Measurements from ENCODE around the gene ORMDL2. TPM values are rescaled to one million over a fixed set of nuclear protein-coding genes. Genes with fewer than 3 reads are reported as not detected.
"Not testable (repeated sequence)": the region's sequence is repeated elsewhere in the genome, so short reads cannot be mapped to it uniquely, and the experiment has no call there.

ORMDL2 gene
- total RNA-seq, 1 donor from 2014 or later = 15.7 TPM

DNA sequence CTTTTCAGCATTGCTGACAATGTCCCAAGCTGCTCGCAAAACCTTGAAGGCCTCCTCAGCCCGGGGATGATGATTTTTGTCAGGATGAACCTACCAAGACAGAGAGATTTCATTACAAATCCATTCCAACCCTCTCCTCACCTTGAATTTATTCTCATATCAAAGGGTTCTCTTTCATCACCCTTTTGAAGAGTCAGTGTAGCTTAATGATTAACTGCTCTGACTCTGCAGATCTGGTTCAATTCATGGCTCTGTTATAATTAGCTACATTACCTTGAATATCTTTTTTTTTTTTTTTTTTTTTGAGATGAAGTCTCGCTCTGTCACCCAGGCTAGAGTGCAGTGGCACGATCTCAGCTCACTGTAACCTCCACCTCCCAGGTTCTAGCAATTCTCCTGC is 5.6 kb downstream of the ORMDL2 start:
- DNase-seq = no peak
- ATAC-seq = no peak
- intact Hi-C loops (cut with micrococcal nuclease) = loop anchor here (10.0 kb wide), 1 partner anchor 101 kb away; the partner anchor contains the start of gene PYM1

DNA sequence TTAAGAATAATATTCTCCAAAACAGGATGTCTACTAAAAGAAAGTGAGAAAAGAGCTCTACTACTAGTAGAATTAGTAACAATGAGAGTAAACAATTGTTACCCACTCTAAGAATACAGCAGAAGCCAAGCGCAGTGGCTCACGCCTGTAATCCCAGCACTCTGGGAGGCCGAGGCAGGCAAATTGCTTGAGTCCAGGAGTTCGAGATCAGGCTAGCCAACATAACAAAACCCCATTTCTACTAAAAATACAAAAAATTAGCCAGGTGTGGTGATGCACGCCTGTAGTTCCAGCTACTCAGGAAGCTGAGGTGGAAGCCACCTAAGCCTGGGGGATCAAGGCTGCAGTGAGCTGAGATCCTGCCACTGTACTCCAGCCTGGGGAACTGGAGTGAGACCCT is 6.9 kb downstream of the ORMDL2 start:
- ATAC-seq (no peak), DNase-seq (no peak)
- intact Hi-C loops (cut with micrococcal nuclease) = loop anchor here (10.0 kb wide), 1 partner anchor 100 kb away; the partner anchor contains the start of gene PYM1

GRCh38 chr12:55827806-55828205 is 10.0 kb downstream of the ORMDL2 start:
- intact Hi-C loops (cut with micrococcal nuclease) = loop anchor here (10.0 kb wide), 1 partner anchor 97 kb away; the partner anchor contains the start of gene PYM1
- no peak for ATAC-seq
- no peak for DNase-seq

DNA sequence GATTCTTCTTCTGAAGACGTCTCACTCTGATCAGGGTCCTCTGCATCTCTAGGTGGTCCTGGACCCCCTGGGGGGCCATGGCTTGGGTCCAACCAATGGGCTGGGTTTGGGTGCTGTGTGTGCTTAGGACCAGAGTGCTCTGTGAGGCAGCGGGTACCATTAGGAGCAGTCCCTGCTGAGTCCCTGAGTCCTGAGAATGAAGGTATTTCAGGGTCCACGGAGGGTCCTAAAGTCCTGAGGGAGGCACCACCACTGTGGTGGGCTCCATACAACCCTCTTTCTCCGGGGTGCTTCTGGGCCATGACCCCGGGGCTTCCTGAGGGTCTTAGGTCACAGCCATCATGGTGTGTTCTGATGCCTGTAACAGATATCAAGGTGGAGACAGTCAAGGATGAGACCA is 10.5 kb downstream of the ORMDL2 start:
- no peak for ATAC-seq
- intact Hi-C loops (cut with micrococcal nuclease) = loop anchor here (10.0 kb wide), 1 partner anchor 96 kb away; the partner anchor contains the start of gene PYM1
- no peak for DNase-seq

GRCh38 chr12:55829967-55830600 is 12.2 kb downstream of the ORMDL2 start:
- DNase-seq (peak; percentile 70), ATAC-seq (peak; percentile 38)
- intact Hi-C loops (cut with micrococcal nuclease) = loop anchor here (10.0 kb wide), 1 partner anchor 95 kb away; the partner anchor contains the start of gene PYM1

DNA sequence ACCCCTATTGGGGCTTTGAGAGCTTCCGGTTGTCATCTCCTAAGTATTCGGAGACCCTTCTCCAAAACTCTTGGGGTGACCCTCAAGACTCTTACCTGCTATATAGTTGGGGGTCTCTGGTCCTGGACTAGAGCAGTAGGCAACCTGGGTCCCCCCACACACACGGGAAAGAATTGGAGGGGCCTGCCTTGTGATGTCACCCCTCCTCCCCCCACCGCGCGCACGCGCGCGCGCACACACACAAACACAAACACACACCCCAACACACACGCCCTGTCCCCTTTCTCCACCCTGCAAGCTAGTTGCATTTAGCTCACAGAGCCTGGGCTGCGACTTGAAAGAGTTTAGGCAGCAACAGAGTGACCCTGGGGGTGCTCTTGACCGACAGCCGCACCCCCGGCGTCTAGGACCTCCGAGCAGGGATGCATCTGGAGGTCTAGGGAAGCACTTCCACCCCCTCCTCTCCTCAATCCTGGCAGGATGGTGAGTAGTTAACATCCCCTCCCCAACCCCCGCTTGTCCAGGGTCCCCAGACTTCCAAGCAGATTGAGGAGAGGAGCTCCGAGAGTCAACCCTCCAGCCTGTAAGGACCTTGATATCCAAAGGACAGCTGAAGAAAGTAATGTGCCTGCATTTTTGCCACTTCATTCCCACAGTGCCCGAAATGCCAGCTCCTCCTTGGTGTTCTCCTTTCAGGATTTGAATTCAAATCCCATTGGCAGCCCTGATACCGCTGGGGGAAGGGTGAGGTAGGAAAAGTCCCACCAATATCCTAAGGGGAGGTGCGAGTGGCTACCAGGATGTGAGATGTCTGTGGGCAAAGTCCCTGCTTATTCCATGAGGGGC is 13.0 kb downstream of the ORMDL2 start:
- ATAC-seq = peak; percentile 66
- intact Hi-C loops (cut with micrococcal nuclease) = no loop called here
- peak; percentile 84 for DNase-seq

DNA sequence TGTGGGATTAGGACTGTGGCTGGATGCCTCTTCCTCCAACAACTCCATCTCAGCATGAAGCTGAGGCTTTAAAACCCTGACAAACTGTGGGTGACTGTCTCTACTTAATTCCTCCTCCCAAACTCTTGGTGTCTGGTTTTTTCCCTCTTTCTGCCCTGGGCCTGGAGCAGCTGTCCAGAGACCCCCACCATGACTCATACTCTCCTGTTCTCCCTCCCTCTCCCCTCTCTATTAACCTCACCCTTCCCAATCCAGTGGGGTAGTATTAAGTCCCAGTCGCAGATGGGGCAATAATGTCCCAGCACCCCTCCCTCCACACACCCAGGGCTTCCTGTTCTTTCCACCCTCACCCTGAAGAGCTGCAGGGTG is 13.6 kb downstream of the ORMDL2 start:
- ATAC-seq (no peak), DNase-seq (no peak)
- intact Hi-C loops (cut with micrococcal nuclease) = no loop called here

- no peak for ATAC-seq
- intact Hi-C loops (cut with micrococcal nuclease) = no loop called here
Observed at GRCh38 chr12:55833056-55833455, 15.2 kb downstream of the ORMDL2 start.

GRCh38 chr12:55834400-55834799 is 16.6 kb downstream of the ORMDL2 start:
- ATAC-seq; intact Hi-C loops (cut with micrococcal nuclease); DNase-seq: not testable (repeated sequence)

More at GRCh38 chr12:55833056-55833455, 15.2 kb downstream of the ORMDL2 start:
- no peak for DNase-seq

DNA sequence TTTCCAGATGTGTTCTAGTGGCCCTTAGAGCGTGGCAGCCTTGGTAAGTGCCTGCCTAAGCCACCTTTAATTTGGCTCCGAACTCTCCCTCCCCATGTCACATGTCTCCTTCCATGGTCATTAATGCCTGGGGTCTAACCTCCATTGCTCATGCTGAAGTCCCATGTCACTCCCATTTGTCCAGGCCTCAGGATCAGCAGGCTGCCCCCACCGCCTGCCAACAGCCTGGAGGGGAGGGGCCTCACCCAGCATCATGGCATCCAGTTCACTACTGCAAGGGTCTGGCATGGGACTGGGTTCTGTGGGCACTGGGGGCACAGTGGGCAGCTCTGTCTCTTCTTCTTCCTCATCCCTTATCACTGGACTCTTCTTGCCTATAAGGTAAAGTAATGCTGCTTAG is 20.5 kb downstream of the ORMDL2 start:
- DNase-seq (no peak), ATAC-seq (no peak)
- intact Hi-C loops (cut with micrococcal nuclease) = no loop called here

GRCh38 chr12:55839345-55840140 is 21.7 kb downstream of the ORMDL2 start:
- DNase-seq = no peak
- ATAC-seq = no peak
- intact Hi-C loops (cut with micrococcal nuclease) = no loop called here

DNA sequence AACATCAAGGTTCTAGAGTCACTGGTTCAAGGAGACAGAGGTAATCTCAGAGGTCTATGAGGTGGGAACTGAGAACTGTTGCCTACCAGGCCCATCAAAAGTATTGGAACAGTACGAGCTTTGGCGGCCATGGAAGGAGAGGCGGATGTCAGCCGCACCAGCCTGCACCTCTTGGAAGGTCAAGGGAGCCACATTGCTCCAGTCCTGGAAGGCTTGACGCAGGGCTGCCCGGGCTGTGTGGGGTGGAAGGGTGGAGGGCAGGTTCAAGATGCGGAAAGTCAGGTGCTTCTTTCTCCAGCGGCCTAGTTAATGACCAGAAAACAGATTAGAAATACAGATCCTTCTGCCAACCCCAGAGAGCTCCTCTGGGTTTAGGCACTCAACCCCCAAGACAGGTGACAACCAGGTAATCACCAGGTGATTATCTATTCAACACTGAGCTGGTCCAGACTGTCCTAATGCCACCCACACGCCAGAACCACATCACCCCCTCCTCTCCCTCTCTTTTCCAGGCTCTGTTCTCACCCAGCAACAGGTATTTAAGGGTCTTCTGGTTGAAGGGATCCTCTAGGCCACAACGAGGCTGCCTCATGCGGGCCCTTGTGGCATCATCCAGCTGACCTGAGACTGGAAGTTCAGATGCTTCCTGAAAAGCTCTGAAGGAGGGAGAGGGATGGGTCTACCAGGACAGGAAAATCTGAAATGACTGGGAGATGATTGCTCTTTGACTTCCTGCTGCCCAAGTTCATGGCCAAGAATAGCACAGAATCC is 22.9 kb downstream of the ORMDL2 start:
- ATAC-seq (no peak), DNase-seq (no peak)
- intact Hi-C loops (cut with micrococcal nuclease) = no loop called here

GRCh38 chr12:55842681-55843429 is 25.0 kb downstream of the ORMDL2 start, which contains the start of gene MMP19:
Gene MMP19 (minus strand): TSS chr12:55842936. CDS start chr12:55842830, 106 bp downstream.
- peak; percentile 64 for ATAC-seq
- no peak for DNase-seq
- intact Hi-C loops (cut with micrococcal nuclease) = no loop called here

GRCh38 chr12:55843431-55843830 is 25.6 kb downstream of the ORMDL2 start:
- DNase-seq (no peak), ATAC-seq (no peak)
- intact Hi-C loops (cut with micrococcal nuclease) = no loop called here

DNA sequence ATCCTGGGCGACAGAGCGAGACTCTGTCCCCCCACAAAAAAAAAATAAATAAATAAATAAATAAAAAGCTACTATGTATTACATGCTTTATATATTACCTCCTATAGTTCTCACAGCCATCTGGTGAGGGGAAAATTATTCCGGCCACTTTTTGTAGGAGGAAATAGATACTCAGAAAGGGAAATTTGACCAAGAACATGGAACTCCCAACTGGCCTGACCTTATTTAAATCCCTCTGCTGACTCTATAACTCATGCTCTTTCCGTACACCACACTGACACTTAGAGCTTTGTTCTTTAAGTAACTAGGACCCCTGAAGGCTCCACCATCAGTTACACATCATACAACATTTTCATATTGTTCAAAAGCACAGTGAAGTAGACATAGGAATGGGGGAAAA is 27.1 kb downstream of the ORMDL2 start:
- intact Hi-C loops (cut with micrococcal nuclease) = no loop called here
- DNase-seq (no peak), ATAC-seq (no peak)

- DNase-seq = no peak
- no peak for ATAC-seq
- intact Hi-C loops (cut with micrococcal nuclease) = no loop called here
Observed at GRCh38 chr12:55845361-55845760, 27.5 kb downstream of the ORMDL2 start.

GRCh38 chr12:55845785-55846496 is 28.1 kb downstream of the ORMDL2 start:
- ATAC-seq (no peak), DNase-seq (no peak)
- intact Hi-C loops (cut with micrococcal nuclease) = no loop called here
